ENCODE data around the gene B4GALNT3.

- no peak for TF ChIP-seq CTCF (IDR thresholded peaks at IDR 0.05)
- no peak for TF ChIP-seq TCF7L2 (IDR thresholded peaks at IDR 0.05; ENCODE audit: low read depth, low read length)
Observed at GRCh38 chr12:497501-498160, 37.9 kb downstream of the B4GALNT3 start.
